ENCODE data around the gene BTBD7. TPM values are rescaled to one million over a fixed set of nuclear protein-coding genes. Genes with fewer than 3 reads are reported as not detected.

Gene BTBD7
- total and polyA plus RNA-seq, 2 donors (not counting 1 experiment from before 2014, with no cell fraction given), result 8.1 to 48.6 TPM

- H3K4me1 ChIP-seq (ENCODE audit: control insufficient read depth in 2 of 2, insufficient read depth in 2 of 2, low read length in 2 of 2), result peaks cover 0 to 2% of the 10 kb centered on the region in 2 donors
- H3K4me3 ChIP-seq (ENCODE audit: control extremely low read depth in 1 of 5, extremely low read depth in 1 of 5, insufficient read depth in 1 of 5, low read depth in 2 of 5, low read length in 4 of 5), result no peak overlapping the region
- ATAC-seq (ENCODE audit: low read depth) (no peak), DNase-seq (no peak)
- H3K27me3 Mint-ChIP-seq, result no peaks in the 10 kb centered on the region
- peaks cover 66% of the 10 kb centered on the region for H3K79me2 ChIP-seq (ENCODE audit: control insufficient read depth, insufficient read depth, low read length)
- no peak overlapping the region for H3K4me3 Mint-ChIP-seq
- POLR2A ChIA-PET, result interaction anchor here (0.5 kb wide), 1 partner anchor 524 kb away, joined by 3 read pairs; no protein-coding TSS in a partner anchor
- H3K36me3 ChIP-seq (replicated peaks in 1 of 2; ENCODE audit: control extremely low read depth in 1 of 2, control insufficient read depth in 1 of 2, extremely low read depth in 1 of 2, insufficient read depth in 2 of 2, low read length in 1 of 2), result peaks cover 3 to 4% of the 10 kb centered on the region in 2 experiments
- H3K4me2 ChIP-seq (replicated peaks; ENCODE audit: low read depth, low read length, poor library complexity, severe bottlenecking), result no peak overlapping the region
- H3K27ac ChIP-seq (ENCODE audit: low read length in 2 of 2), result no peak overlapping the region
- no peak overlapping the region for H3K27ac Mint-ChIP-seq
- H4K20me1 ChIP-seq (ENCODE audit: control insufficient read depth, insufficient read depth, low read length, poor library complexity, severe bottlenecking), result peaks cover 59% of the 10 kb centered on the region
- H3K9me3 ChIP-seq (ENCODE audit: control extremely low read depth in 1 of 3, control insufficient read depth in 2 of 3, insufficient read depth in 1 of 3, low read length in 2 of 3), result no peaks in the 10 kb centered on the region
- no CpG with 5 or more reads among the region's 3 CpGs for WGBS (ENCODE audit: insufficient coverage)
- no peak overlapping the region for H2AFZ ChIP-seq (ENCODE audit: insufficient read depth, low read depth, low read length, poor library complexity, severe bottlenecking)
- CTCF ChIA-PET, result no interaction called here
- peaks cover 31% of the 10 kb centered on the region for H3K4me1 Mint-ChIP-seq
- TF ChIP-seq EZH2 (IDR thresholded peaks at IDR 0.05; ENCODE audit: borderline replicate concordance, insufficient read depth, low read depth, low read length, poor library complexity, severe bottlenecking), result no peak
- no peak for TF ChIP-seq CTCF (IDR thresholded peaks at IDR 0.05)
- H3K9ac ChIP-seq (ENCODE audit: low read length), result no peak overlapping the region
- intact Hi-C loops (cut with micrococcal nuclease), result no loop called here
- no peaks in the 10 kb centered on the region for H3K9me3 Mint-ChIP-seq (ENCODE audit: insufficient read depth)
- no peaks in the 10 kb centered on the region for H3K27me3 ChIP-seq (replicated peaks in 1 of 4; ENCODE audit: control extremely low read depth in 1 of 4, control insufficient read depth in 3 of 4, insufficient read depth in 4 of 4, low read length in 3 of 4)
These were observed 33.4 kb downstream of the BTBD7 start for GRCh38 chr14:93299416-93299815.

GRCh38 chr14:93295541-93296220 is 37.2 kb downstream of the BTBD7 start:
- POLR2A ChIA-PET, result no interaction called here
- intact Hi-C loops (cut with micrococcal nuclease), result no loop called here
- no peaks in the 10 kb centered on the region for H3K9me3 Mint-ChIP-seq (ENCODE audit: insufficient read depth)
- H3K27ac ChIP-seq (ENCODE audit: low read length in 2 of 2), result no peak overlapping the region
- no peak for ATAC-seq (ENCODE audit: low read depth)
- no peak overlapping the region for H2AFZ ChIP-seq (ENCODE audit: insufficient read depth, low read depth, low read length, poor library complexity, severe bottlenecking)
- H3K9ac ChIP-seq (ENCODE audit: low read length), result no peak overlapping the region
- H3K4me1 Mint-ChIP-seq, result peaks cover 23% of the 10 kb centered on the region
- H4K20me1 ChIP-seq (ENCODE audit: control insufficient read depth, insufficient read depth, low read length, poor library complexity, severe bottlenecking), result peaks cover 29% of the 10 kb centered on the region
- H3K36me3 ChIP-seq (replicated peaks in 1 of 2; ENCODE audit: control extremely low read depth in 1 of 2, control insufficient read depth in 1 of 2, extremely low read depth in 1 of 2, insufficient read depth in 2 of 2, low read length in 1 of 2), result peaks cover 3 to 6% of the 10 kb centered on the region in 2 experiments
- no peaks in the 10 kb centered on the region for H3K27me3 Mint-ChIP-seq
- no peak for DNase-seq
- no peak overlapping the region for H3K4me2 ChIP-seq (replicated peaks; ENCODE audit: low read depth, low read length, poor library complexity, severe bottlenecking)
- no CpG with 5 or more reads among the region's 6 CpGs for WGBS (ENCODE audit: insufficient coverage)
- no peak overlapping the region for H3K4me3 ChIP-seq (ENCODE audit: control extremely low read depth in 1 of 5, extremely low read depth in 1 of 5, insufficient read depth in 1 of 5, low read depth in 2 of 5, low read length in 4 of 5)
- no peak overlapping the region for H3K27ac Mint-ChIP-seq
- peaks cover 41% of the 10 kb centered on the region for H3K79me2 ChIP-seq (ENCODE audit: control insufficient read depth, insufficient read depth, low read length)
- H3K4me3 Mint-ChIP-seq, result no peak overlapping the region
- H3K4me1 ChIP-seq (ENCODE audit: control insufficient read depth in 2 of 2, insufficient read depth in 2 of 2, low read length in 2 of 2), result peaks cover 0 to 2% of the 10 kb centered on the region in 2 donors
- CTCF ChIA-PET, result no interaction called here
- no peak for TF ChIP-seq CTCF (IDR thresholded peaks at IDR 0.05)
- TF ChIP-seq EZH2 (IDR thresholded peaks at IDR 0.05; ENCODE audit: borderline replicate concordance, insufficient read depth, low read depth, low read length, poor library complexity, severe bottlenecking), result no peak
- H3K27me3 ChIP-seq (replicated peaks in 1 of 4; ENCODE audit: control extremely low read depth in 1 of 4, control insufficient read depth in 3 of 4, insufficient read depth in 4 of 4, low read length in 3 of 4), result no peaks in the 10 kb centered on the region
- no peaks in the 10 kb centered on the region for H3K9me3 ChIP-seq (ENCODE audit: control extremely low read depth in 1 of 3, control insufficient read depth in 2 of 3, insufficient read depth in 1 of 3, low read length in 2 of 3)
